Heart left ventricle (tissue), 13 donors: Measurements from ENCODE around the gene FFAR3.

Experiments
- CTCF ChIP-seq, 12 donors: fragments of 200-600 bp; sonication (generic) in 4 of 12; IDR thresholded peaks; one replicate each; pipeline versions ENCODE4 v1.5.0 to v1.8.0; 2018 to 2022; ENCODE audit warnings: antibody characterized with exemption in 12 of 12, mild to moderate bottlenecking in 5 of 12
- POLR2A ChIP-seq, 2 donors: fragments of 450-650 bp; IDR thresholded peaks; one replicate each; pipeline ENCODE4 v1.6.1; 2017; ENCODE audit warnings: antibody characterized with exemption in 2 of 2, mild to moderate bottlenecking in 2 of 2, moderate library complexity in 2 of 2
- donor health status: ischemic (EF 13 %, LVEDD 7.1; RV severe dilation, severe dysfunction).
- donor health status: DM: no; HTN: yes; CAD: no.
- donor health status: DM: no; HTN: no; CAD: no.
- donor health status: ischemic (EF 25% LVEDD 6.9; RV normal size, moderate dysfunction).
- donor health status: ischemic (EF 25% LVEDD 5.7; RV mildly dilated, moderate dysfunction).
- donor health status: ischemic (EF 35%, LVEDD 5.7; RV mildly dilated, moderate dysfunction).
- donor health status: nonischemic (EF 11% LVEDD 7.7; RV severe dilation, severe dysfunction).
- donor health status: DM: yes; HTN: yes; CAD: no.
- donor health status: PGD.
- donor health status: ischemic (EF 29% LVEDD 5.4; RV normal size, mild dysfunction).
- donor health status: nonischemic (EF 23%, LVEDD 6.1; RV moderate dilation, normal function).

DNA sequence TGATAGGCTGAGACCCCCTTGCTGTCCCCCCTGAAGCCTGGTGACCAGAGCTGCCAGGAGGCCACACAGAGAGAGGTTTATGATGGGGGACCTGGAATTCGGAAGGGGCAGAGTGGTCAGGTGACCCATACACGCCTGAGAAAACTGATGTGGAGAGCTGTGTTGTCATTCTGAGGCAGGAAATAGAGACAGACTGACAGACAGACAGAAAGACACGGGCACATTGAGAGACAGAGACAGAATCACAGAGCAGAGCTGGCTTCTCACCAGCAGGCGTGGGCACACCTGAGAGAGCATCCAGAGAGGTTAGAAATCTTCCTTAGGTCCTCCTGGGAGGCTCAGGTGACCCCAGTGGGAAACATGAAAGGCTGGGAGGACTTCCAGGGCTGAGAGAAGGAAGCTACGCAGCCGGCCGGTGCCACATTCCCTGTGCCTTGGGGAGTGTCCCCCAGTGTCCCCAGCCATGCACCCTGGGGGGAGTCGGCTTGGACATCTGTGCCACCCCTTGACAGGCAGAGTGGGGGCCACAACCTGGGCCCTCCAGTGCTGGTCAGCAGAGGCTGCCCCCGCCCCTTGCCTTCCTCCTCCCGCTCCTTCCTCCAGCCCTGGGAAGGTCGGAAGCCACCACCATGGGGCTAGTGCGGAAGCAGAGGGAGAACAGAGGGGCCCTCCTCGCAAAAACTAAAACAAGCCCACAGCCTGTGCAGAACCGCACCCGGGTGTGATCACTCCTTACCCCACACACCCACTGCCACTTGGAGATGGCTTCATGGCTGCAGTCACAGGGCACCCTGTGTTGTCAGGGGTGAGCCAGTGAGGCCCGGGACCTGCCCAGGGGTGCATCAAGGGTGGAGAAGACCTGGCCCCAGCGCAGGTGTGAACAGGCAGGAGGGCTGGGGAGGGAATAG lies 8.4 kb upstream of the FFAR3 start:
- TF ChIP-seq CTCF (IDR thresholded peaks at IDR 0.05) (no peak), POLR2A (IDR thresholded peaks at IDR 0.05) (no peak)
